AG08395 (cell line): ENCODE data around the gene ILF3.

Experiments
- DNase-seq: peaks from one replicate; pipeline ENCODE4 v3.0.0; 2012; ENCODE audit warnings: mixed read lengths, low spot score

The ILF3 gene

DNA sequence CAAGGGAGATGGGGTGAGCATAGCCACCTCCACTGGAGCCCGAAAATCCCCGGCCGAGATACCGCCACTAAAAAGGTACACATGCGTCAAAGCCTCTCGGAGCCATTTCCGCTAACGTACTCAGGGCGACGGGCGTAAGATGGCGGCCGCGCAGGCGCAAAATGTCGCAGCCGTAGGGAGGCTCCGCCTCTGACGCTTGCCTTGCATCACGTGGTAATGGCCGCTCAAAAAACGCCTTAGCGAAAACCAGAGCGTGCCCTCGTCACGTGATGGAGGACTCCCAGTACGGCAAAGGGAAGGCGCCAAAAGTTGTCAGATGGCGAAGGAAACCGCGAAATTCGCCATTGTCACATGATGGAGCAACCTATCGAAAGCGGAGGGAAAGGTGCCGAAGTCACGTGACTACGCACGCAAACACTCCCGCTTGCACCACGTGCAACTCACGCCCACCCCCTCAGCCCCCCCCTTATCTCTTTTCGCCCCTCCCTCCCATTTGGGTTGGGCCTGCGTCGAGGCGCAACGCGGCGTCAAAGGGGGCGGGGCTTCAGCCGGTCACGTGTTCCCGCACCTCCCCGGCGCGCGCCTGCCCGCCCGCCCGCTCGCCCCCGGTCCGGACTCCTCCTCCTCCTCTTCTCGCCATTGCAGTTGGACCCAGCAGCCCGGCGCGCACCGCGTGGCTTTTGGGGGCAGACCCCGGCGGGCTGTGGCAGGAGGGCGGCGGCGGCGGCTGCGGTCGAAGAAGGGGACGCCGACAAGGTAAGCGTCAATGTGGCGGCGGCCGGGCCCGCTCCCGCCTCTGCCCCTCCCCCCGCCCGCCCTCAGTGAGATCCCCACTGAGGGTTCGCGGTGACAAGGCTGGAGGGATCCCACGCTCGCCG lies at the start of gene ILF3:
Gene ILF3 (plus strand): TSS at position 615 of the 878 bp plus-strand sequence. CDS start 16,260 bp downstream, outside the sequence.
- DNase-seq: peak; percentile 98

DNA sequence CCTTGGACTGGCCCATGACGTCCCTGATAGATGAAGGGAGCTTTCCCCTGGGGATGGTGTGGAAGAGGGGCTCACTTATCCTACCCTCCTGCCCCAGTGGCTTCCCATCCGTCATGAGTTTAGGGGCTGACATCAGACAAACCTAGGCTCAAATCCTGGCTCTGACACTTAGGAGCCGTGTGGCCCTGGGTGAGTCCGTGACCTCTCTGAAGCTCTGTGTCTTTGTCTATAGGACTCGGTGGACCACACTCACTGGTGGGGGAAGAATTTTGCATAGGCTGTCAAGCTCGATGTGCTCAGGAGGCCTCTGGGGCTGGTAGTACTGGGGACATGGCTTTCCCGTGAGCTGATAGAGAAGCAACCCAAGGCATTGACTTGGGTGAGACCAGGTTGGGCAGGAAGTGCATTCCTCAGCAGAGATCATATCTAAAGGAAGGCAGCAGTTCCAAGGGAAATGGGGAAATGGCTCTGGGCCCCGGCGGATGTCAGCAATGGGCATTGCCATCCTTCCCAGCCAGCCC lies 49.6 kb upstream of the ILF3 start:
- no peak for DNase-seq

GRCh38 chr19:10611907-10612306 lies 42.2 kb upstream of the ILF3 start:
- peak; percentile 19 for DNase-seq

DNA sequence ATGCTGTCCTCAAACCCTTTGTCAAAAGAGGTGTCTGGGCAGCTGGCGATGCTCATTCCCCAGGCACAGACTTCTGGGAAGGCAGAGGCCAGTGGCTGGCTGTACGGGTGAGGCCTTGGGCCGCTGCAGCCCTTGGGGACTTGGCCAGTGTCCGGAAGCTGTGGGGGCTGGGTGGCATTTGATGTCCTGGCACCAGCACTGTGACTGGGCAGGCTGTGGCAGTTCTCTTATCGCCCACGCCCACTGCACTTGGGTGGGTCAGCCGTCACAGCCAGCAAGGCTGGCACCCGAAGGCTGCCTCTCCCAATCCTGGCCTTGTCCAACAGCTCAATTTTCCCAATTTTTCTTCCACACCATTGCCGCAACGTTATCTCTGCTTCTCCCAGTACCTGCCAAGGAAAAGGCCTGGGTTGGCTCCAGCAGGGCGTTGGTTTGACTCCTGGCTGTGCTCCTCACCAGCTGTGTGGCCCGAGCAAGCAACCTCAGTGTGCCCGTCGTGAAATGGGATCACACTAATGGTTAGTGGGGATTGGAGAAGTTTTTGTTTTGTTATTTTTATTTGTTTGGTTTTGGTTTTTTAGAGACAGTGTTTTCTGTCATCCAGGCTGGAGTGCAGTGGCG lies 41.5 kb upstream of the ILF3 start:
- no peak for DNase-seq

DNA sequence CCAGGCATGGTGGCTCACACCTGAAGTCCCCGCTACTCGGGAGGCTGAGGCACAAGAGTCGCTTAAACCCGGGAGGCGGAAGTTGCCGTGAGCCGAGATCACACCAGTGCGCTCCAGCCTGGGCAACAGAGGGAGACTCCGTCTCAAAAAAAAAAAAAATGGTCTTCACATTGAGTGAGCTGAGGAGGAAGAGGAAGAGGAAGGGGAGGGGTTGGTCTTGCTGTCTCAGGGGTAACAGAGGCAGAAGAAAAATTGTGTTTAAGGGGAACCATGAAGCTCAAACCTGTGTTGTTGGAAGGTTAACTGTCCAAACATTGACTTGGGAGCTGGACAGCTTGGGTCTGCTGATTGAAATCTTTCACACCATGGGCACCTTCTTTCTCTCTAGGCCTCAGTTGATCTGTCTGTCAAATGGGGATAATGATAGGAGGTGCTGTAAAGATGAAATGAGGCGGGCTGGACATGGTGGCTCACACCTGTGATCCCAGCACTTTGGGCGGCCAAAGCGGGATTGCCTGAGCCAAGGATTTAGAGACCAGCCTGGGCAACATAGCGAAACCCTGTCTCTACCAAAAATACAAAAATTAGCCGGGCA lies 38.6 kb upstream of the ILF3 start:
- no peak for DNase-seq

GRCh38 chr19:10617409-10618121 lies 36.6 kb upstream of the ILF3 start:
- peak; percentile 78 for DNase-seq

DNA sequence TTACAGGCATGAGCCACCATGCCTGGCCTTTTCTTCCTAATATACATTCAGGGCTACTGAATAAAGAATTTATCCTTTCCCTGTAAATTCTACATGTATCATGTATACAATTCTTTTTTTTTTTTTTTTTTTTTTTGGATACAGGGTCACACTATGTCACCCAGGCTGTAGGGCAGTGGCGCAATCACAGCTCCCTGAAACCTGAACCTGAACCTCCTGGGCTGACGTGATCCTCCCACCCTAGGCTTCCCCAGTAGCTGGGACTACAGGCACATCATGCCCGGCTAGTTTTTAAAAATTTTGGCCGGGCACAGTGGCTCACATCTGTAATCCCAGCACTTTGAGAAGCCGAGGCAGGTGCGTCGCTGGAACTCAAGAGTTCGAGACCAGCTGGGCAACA lies 35.3 kb upstream of the ILF3 start:
- DNase-seq: no peak

DNA sequence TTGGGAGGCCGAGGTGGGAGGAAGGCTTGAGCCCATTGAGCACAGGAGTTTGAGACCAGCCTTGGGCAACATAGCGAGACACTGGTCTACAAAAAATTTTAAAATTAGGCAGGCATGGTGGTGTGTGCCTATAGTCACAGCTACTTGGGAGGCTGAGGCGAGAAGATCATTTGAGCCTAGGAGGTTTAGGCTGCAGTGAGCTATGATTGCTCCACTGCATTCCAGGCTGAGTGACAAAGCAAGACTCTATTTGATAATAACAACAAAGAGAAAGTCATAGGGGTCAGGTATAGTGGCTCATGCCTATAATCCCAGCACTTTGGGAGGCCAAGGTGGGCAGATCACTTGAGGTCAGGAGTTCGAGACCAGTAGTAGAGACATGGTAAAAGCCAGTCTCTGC lies 33.4 kb upstream of the ILF3 start:
- no peak for DNase-seq

DNA sequence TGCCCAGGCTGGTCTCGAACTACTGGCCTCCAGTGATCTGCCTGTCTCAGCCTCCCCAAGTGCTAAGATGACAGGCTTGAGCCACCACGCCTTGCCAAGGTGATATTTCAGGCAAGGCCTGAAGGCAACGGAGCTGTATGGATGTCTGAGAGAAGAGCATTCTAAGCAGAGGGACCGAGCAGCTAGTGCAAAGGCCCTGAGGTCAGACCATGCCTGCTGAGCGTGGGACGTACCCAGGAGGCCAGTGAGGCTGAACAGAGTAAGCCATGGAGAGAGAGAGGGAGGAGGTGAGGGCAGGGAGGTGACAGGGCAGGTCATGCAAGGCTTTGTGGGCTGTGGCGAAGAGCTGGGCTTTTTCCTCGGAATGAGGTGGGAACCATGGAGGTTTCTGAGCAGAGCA lies 32.2 kb upstream of the ILF3 start:
- DNase-seq: no peak

DNA sequence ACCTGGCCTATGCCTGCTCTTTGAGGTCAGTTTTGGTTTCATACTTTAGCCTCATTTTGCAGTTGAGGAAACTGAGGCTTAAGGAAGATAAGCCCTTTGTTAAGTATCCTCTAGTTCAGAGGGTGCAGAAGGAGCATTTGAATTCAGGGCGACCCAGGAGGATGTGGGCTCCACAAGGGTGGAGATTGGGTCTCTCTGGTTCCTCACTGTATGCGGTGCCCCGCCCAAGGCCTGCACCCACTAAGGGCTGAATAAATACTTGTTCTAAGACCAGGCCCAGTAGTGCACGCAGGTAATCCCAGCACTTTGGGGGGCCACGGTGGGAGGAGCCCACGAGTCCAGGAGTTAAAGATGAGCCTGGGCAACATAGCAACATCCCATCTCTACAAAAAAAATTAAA lies 29.6 kb upstream of the ILF3 start:
- no peak for DNase-seq

- peak; percentile 95 for DNase-seq
Measured at GRCh38 chr19:10625003-10625761, 29.0 kb upstream of the ILF3 start, which contains the start of gene SLC44A2. TSS of gene SLC44A2 (plus strand) at chr19:10625553. CDS start at chr19:10625634, 81 bp downstream.

GRCh38 chr19:10625762-10626138 lies 28.4 kb upstream of the ILF3 start:
- no peak for DNase-seq

DNA sequence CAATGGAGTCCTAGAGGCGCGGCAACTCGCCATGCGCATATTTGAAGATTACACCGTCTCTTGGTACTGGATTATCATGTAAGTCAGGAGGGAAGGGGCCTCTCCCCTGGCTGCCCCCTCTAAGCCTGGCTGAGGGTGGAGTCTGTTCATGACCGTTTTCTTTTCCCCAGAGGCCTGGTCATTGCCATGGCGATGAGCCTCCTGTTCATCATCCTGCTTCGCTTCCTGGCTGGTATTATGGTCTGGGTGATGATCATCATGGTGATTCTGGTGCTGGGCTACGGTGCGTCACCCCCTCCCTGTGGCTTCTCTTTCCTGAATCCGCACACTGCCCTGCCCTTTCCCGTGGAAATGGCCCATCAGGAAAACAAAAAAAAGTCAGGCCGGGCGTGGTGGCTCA lies 22.3 kb upstream of the ILF3 start:
- no peak for DNase-seq

- DNase-seq: no peak
Measured at GRCh38 chr19:10634430-10634829, 19.7 kb upstream of the ILF3 start.

- DNase-seq: no peak
Measured at GRCh38 chr19:10634963-10635362, 19.2 kb upstream of the ILF3 start.

DNA sequence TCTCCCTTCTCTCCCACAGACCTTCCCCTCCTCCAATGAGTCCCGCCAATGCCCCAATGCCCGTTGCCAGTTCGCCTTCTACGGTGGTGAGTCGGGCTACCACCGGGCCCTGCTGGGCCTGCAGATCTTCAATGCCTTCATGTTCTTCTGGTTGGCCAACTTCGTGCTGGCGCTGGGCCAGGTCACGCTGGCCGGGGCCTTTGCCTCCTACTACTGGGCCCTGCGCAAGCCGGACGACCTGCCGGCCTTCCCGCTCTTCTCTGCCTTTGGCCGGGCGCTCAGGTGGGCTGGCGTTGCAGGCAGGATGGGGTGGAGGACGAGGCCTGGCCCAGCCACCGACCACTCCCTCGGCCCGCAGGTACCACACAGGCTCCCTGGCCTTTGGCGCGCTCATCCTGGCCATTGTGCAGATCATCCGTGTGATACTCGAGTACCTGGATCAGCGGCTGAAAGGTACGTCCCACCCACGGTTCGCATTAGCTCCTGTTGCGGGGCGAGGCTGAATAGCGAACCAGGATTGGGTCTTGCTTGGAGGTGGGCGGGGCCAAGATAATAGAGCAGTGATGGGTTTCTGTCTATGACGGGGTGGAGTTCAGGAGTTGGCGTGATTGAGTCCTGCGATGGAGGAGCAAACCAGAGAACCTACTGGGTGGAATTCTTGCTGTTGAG lies 17.7 kb upstream of the ILF3 start:
- no peak for DNase-seq

DNA sequence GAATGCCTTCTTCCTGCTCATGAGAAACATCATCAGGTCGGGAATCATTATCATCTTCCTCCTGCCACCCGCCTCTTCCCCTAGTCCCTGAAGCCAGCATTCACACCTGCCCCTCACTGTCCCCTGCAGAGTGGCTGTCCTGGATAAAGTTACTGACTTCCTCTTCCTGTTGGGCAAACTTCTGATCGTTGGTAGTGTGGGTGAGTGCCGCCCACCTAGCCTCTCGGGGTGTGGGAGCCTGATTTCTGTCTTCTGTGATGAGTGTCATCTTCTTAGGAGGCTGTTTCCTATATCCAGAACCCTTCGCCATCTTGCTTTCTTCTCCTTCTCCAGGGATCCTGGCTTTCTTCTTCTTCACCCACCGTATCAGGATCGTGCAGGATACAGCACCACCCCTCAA lies 16.3 kb upstream of the ILF3 start:
- DNase-seq: no peak

DNA sequence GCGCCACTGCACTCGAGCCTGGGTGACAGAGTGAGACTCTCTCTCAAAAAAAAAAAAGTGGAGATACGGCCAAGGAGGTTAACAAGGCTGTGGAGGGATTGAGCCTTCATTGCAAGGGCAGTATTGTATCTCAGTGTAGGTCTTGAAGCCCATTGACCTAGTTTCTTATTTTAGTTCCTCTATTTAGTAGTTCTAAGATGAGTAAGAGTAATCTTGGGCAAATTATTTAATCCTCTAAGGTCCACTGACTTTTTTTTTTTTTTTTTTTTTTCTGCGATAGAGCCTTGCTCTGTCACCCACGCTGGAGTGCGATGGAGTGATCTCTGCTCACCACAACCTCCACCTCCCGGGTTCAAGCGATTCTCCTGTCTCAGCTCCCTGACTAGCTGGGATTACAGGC lies 14.3 kb upstream of the ILF3 start:
- DNase-seq: no peak

- DNase-seq: no peak
Measured at GRCh38 chr19:10640361-10640760, 13.8 kb upstream of the ILF3 start.

GRCh38 chr19:10641248-10641647 lies 12.9 kb upstream of the ILF3 start:
- DNase-seq: no peak
